Activated CD8-positive, alpha-beta memory T cell treated with anti-CD3 and anti-CD28 coated beads, Interleukin-2, amount 10 ng/mL, durations not matched to agents 7 days and 5 days (primary cell): ENCODE results near the gene EBF3. TPM values are rescaled to one million over a fixed set of nuclear protein-coding genes. Genes with fewer than 3 reads are reported as not detected.

Source experiments
- ATAC-seq: fragments of 150-1000 bp; cut with Tn5 transposase; one replicate; pipeline ENCODE4 v1.10.0; 2021; ENCODE audit warnings: moderate library complexity
- CTCF ChIA-PET: fragments of 350-600 bp; sonication (Branson Sonifier 250); formaldehyde crosslinking; loops from one replicate; lab custom pipeline; 2021; ENCODE audit warnings: antibody characterized with exemption; lab: Charles Lee
- DNase-seq: peaks from one replicate; pipeline ENCODE4 v3.0.0-alpha.2; 2020
- H3K27ac Mint-ChIP-seq: one replicate; pipeline ENCODE4 v1.8.0; 2021; ENCODE audit warnings: mild to moderate bottlenecking, mixed read lengths
- H3K27me3 Mint-ChIP-seq: one replicate; pipeline ENCODE4 v1.8.0; 2021; ENCODE audit warnings: mixed read lengths
- H3K36me3 Mint-ChIP-seq: one replicate; pipeline ENCODE4 v1.8.0; 2021; ENCODE audit warnings: mild to moderate bottlenecking, mixed read lengths
- H3K4me1 Mint-ChIP-seq: one replicate; pipeline ENCODE4 v1.8.0; 2021; ENCODE audit warnings: mixed read lengths
- H3K4me3 Mint-ChIP-seq: one replicate; pipeline ENCODE4 v1.8.0; 2021; ENCODE audit warnings: mild to moderate bottlenecking, moderate library complexity, mixed read lengths
- H3K9me3 Mint-ChIP-seq: one replicate; pipeline ENCODE4 v1.8.0; 2022; ENCODE audit warnings: low read depth, mixed read lengths
- total RNA-seq, 2 experiments: library from RNA; stranded (reverse); gene quantifications; one replicate each; pipeline ENCODE4 v1.2.3, GENCODE V29; 2021

Gene EBF3
- total RNA-seq, 2 experiments from 2014 or later: not detected

DNA sequence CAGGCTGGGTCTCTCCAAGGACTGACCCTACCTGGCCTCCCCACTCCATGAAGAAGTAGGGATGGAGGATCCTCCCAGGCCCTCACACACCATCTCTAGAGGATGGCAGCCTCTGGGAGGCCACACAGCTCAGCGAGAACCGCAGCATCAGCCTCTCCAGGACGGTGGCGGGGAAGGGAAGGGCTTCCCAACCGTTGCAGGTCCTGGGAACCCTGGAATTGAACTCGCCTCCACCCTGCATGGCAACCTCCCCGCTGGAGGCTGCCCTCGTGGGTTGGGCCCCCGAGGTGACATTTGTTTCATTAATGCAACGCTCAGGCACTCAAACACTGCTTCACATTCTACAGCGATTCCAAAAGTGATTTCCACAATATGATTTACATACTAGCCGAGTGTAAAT lies 58.5 kb downstream of the EBF3 start:
- Mint-ChIP-seq H3K27ac (no peak overlapping the region), H3K36me3 (no peaks in the 10 kb centered on the region), H3K9me3 (no peaks in the 10 kb centered on the region), H3K27me3 (peaks cover 4% of the 10 kb centered on the region), H3K4me3 (no peak overlapping the region), H3K4me1 (no peaks in the 10 kb centered on the region)
- CTCF ChIA-PET: no interaction called here
- DNase-seq (no peak), ATAC-seq (no peak)

DNA sequence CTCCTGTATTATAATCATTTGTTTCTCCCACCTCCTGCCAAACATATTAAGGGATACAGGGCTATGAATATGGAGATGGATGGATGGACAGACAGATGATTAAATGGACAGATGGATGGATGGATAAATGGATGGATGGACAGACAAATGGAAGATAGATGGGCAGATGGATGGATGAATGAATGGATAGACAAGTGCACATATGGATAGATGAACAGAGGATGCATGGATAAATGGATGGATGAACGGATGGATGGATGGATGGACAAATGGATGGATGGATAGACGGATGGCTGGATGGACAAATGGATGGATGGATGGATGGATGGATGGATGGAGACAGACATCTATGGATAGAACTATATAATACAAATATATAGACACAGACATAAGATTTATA lies 59.8 kb downstream of the EBF3 start:
- Mint-ChIP-seq H3K36me3 (no peaks in the 10 kb centered on the region), H3K9me3 (no peaks in the 10 kb centered on the region), H3K27ac (no peak overlapping the region), H3K4me3 (no peak overlapping the region), H3K4me1 (no peaks in the 10 kb centered on the region), H3K27me3 (peaks cover 11% of the 10 kb centered on the region)
- no peak for ATAC-seq
- DNase-seq: no peak
- CTCF ChIA-PET: no interaction called here

DNA sequence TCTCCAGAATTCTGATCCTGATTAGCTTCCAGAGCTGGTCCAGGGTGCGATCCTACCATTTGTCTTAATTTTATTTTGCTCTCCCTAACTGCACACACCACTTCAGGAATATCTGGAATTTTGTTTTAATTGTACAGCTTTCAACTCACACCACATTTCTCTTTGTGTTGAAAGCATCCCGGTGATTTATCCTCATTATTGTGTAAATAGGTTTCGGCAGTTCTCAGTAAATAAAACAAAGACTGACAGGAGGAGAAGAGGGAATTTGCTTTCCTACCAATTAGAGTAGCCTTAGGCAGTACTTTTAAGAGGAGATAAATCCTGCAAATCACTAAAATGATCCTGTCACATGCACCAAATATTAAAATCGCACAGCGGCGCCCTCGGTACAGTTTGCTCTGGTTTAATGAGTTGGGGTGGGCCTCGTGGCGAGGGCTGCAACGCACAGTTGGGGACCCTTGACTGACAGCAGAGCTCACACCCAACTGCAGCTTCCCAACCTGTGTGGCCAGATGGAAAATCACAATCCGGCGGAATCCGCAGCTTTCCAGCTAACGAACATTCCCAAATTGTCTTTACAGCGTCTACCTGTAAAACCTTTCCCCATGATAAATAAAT lies 62.6 kb downstream of the EBF3 start:
- H3K9me3 Mint-ChIP-seq: no peaks in the 10 kb centered on the region
- no peaks in the 10 kb centered on the region for H3K36me3 Mint-ChIP-seq
- DNase-seq (no peak), ATAC-seq (no peak)
- no peaks in the 10 kb centered on the region for H3K4me1 Mint-ChIP-seq
- H3K27me3 Mint-ChIP-seq: peaks cover 28% of the 10 kb centered on the region
- H3K4me3 Mint-ChIP-seq: no peak overlapping the region
- no peak overlapping the region for H3K27ac Mint-ChIP-seq
- CTCF ChIA-PET: no interaction called here

DNA sequence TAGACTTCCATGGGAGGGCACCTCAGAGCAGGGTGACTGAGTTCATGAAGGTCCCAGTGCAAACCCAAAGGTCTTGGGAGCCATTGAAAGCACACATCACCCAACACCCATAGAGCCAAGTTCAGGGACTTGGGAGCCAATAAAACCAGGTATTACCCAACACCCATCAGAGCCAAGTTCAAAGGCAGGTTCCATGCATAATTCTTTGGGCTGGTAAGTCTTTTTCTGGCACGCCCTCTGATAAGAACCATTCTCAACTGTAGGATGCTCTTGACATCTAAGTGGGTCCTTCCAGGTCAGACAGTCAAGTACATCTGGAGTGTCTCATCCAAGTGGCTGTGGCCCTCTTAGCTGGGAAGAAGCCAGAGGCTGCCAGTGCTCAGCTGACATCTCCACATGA lies 63.2 kb downstream of the EBF3 start:
- Mint-ChIP-seq H3K4me3 (no peak overlapping the region), H3K27ac (no peak overlapping the region), H3K27me3 (peaks cover 26% of the 10 kb centered on the region), H3K36me3 (no peaks in the 10 kb centered on the region), H3K4me1 (no peaks in the 10 kb centered on the region), H3K9me3 (no peaks in the 10 kb centered on the region)
- CTCF ChIA-PET: no interaction called here
- no peak for DNase-seq
- no peak for ATAC-seq

DNA sequence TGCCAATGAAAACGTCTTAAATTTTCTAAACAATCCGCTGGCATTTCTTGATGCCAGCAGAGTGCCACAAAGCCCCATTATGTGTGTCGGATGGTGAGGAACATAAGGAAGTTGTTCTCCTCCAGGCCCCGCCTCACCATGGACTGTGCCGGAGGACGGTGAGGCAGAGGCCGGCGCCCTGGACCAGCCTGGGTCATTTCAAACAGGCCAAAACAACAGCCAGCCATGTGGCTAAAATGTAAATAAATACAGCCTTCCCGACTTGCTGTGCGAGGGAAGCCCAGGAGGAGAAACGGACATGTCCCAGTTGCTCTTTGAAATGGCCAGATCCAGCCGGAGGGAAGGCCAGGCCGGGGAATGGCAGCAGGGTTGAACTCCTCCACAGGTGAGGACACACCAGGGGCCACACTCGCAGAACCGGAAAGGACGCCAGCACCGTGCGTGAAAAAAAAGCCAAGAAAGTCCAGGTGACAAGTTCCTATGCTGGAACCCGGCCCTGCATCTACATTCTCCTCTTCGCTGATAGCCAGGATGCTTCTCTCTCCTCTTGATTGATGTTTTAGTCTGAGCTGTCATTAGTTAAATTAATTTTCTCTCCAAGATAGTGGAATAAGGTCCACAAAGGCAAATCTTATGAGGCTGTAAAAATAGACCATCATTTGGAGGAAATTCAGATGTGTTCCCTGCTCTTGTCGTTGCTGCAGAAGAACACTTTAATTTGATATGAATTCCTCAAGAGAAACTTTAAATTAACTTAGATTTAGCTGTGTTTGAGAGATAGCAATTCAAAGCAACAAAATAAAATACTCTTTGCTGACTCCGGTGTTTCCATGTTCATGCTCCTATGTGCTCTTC lies 64.6 kb downstream of the EBF3 start:
- Mint-ChIP-seq H3K27me3 (peaks cover 26% of the 10 kb centered on the region), H3K36me3 (no peaks in the 10 kb centered on the region), H3K4me3 (no peak overlapping the region), H3K4me1 (no peaks in the 10 kb centered on the region), H3K27ac (no peak overlapping the region), H3K9me3 (no peaks in the 10 kb centered on the region)
- DNase-seq (no peak), ATAC-seq (no peak)
- CTCF ChIA-PET: no interaction called here

DNA sequence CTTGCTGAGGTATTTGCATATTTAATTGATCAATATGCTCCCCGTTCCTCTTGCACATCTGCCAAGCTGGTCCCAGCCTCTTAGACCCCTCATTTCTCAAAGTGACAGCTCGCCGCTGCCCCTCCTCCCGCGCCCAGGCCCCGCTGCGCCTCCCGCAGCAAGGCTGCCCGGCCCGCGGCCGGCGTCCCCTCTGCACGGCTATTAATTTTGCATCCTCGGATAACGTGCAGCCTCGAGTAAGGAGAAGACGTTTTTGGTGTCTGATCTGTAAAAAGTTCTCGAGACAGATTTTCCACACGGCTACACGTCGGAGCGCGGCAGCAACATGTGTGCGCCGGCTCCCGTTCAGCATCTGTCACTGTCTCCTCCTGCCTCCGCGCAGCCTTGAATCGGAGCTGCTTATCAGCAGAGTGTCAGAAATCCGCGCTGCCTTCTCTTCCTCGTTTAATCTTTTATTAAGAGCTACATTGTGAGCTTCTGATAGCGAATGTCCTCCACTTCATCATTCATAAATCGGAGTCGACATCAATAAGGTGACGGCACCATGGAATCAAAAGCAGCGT lies 65.3 kb downstream of the EBF3 start:
- Mint-ChIP-seq H3K36me3 (no peaks in the 10 kb centered on the region), H3K4me3 (no peak overlapping the region), H3K9me3 (no peaks in the 10 kb centered on the region), H3K27me3 (peaks cover 26% of the 10 kb centered on the region), H3K27ac (no peak overlapping the region), H3K4me1 (no peaks in the 10 kb centered on the region)
- CTCF ChIA-PET: no interaction called here
- no peak for DNase-seq
- no peak for ATAC-seq

DNA sequence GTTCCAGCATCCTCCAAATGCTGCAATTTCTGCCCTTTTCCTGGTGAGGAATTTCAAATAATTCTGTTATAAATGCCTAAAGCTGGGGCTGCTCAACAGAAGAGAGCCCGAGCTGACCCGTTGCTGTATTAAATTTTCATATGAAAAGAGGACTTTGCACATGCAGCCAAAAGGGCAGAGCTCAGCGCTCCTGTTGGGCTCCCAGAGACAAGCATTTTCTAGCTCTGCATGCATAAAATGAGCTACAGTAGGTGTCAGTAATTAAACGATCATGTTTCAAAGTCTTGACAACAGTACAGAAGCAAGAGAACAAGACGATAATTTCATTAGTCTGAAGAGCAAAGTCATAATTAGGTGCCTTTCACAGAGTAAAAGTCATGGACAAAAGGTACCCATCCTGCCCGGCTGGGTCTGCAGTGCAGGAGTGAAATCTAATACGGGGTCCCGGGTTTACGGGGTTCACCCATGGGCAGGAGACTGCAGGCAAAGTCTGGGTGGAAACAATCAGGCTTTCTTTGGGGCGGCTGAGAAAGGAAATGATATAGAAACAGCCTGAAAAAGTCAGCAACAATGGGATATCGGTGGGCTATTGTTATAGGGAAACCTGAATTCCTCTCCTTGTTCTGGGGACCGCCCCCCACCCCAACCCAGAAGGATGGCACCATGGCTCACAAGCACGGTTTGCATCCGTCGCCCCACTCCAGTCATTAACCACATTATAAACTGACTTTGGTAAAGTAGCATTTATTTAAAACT lies 66.0 kb downstream of the EBF3 start:
- DNase-seq (no peak), ATAC-seq (no peak)
- CTCF ChIA-PET: no interaction called here

DNA sequence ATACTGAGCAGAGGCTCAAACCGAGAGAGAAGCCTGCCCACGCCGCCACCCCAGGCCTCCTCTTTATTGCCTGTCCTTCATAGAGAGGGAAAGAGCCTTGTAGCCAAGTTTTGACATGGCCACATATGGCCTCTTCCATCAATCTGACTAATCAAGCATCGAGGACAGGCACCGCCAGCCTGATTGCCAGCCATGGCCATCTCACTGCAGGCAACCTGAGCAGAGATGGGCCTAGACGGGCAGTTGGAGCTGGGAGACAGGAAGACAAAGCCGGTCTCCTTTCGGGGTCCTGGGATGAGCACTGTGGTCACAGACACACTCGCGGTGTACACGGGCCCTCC lies 67.2 kb downstream of the EBF3 start:
- CTCF ChIA-PET: no interaction called here
- Mint-ChIP-seq H3K9me3 (no peaks in the 10 kb centered on the region), H3K27ac (no peak overlapping the region), H3K4me1 (no peaks in the 10 kb centered on the region), H3K4me3 (no peak overlapping the region), H3K36me3 (no peaks in the 10 kb centered on the region), H3K27me3 (peaks cover 26% of the 10 kb centered on the region)
- ATAC-seq: no peak
- no peak for DNase-seq

More for the DNA sequence above, 66.0 kb downstream of the EBF3 start:
- no peaks in the 10 kb centered on the region for H3K4me1 Mint-ChIP-seq
- no peak overlapping the region for H3K4me3 Mint-ChIP-seq
- H3K27ac Mint-ChIP-seq: no peak overlapping the region
- H3K9me3 Mint-ChIP-seq: no peaks in the 10 kb centered on the region
- peaks cover 26% of the 10 kb centered on the region for H3K27me3 Mint-ChIP-seq
- no peaks in the 10 kb centered on the region for H3K36me3 Mint-ChIP-seq

DNA sequence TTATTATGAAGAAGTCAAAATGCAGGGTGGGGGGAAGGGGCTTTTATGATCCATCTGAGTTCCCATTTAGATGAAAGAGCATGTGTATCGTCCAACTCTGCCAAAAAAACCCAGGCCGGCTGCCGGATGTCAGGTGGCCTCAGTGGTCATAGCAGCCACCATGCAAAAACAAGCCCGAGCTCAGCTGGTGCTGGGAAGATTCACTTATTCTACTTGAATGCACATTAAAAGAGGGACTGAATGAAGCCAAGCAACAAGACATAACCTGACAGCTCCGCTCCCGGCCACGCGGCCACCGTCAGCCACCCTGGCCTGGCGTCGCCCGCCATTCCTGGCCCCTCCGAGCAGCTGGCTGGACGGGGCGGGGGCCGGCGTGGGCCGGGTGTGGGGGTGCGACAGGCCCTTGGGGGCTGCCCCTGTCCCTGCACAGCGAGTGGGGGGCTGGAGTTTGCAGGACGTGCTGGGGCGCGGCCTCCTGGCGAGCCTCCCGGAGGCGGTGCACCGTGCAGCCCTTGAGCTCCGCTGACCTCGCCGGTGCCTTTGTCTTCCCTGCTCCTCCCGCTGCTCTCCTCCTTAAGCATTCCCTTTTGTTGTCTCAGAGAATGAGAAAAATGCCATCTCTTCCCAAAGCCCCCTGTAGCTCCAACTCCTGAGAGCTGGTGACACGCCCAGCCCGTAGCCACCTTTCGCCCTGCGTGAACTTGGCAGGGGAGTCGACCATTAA lies 67.8 kb downstream of the EBF3 start:
- peaks cover 26% of the 10 kb centered on the region for H3K27me3 Mint-ChIP-seq
- no peak overlapping the region for H3K4me3 Mint-ChIP-seq
- no peak overlapping the region for H3K27ac Mint-ChIP-seq
- no peaks in the 10 kb centered on the region for H3K36me3 Mint-ChIP-seq
- CTCF ChIA-PET: interaction anchor here (1.0 kb wide), 1 partner anchor 44 kb away, joined by 3 read pairs; no protein-coding TSS in a partner anchor
- no peaks in the 10 kb centered on the region for H3K4me1 Mint-ChIP-seq
- DNase-seq (no peak), ATAC-seq (no peak)
- H3K9me3 Mint-ChIP-seq: no peaks in the 10 kb centered on the region

DNA sequence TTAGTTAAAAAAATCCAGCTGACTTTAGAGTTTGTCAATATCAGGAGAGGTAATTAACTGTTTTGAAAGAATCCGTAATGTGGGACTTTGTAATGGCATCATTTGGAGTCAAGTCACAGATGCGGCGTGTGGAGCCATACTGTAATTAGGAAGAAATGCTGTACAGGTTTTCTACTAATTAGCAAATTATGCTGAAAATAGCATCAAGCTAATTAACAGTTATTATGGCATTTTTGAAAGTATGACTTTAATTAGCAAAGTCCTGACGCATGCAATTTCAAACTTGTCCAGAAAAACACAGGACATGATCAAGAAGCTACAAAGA lies 68.3 kb downstream of the EBF3 start:
- H3K27ac Mint-ChIP-seq: no peak overlapping the region
- no peaks in the 10 kb centered on the region for H3K4me1 Mint-ChIP-seq
- CTCF ChIA-PET: interaction anchor here (1.0 kb wide), 1 partner anchor 44 kb away, joined by 3 read pairs; no protein-coding TSS in a partner anchor
- H3K36me3 Mint-ChIP-seq: no peaks in the 10 kb centered on the region
- H3K27me3 Mint-ChIP-seq: peaks cover 26% of the 10 kb centered on the region
- DNase-seq (no peak), ATAC-seq (no peak)
- no peak overlapping the region for H3K4me3 Mint-ChIP-seq
- no peaks in the 10 kb centered on the region for H3K9me3 Mint-ChIP-seq

DNA sequence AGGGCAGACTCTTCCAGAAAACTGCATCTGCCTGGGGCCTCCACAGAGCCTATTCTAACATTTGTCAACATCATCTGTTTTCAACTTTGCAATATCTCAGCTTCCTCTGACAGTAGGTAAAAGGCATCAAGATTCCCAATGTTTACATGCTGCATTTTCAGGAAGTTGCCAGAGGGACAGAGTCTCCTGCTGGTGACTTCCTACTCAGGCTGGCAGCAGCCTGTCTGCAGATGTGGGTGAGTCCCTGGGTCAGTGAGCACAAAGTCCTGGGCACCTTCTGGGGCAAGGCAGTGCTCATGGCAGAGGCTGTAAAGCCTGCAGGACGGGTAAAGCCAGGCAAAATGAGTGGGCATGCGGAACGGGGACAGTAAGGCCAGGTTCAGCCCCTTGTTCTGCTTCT lies 69.4 kb downstream of the EBF3 start:
- CTCF ChIA-PET: no interaction called here
- Mint-ChIP-seq H3K4me1 (no peaks in the 10 kb centered on the region), H3K9me3 (no peaks in the 10 kb centered on the region), H3K27ac (no peak overlapping the region), H3K36me3 (no peaks in the 10 kb centered on the region), H3K27me3 (peaks cover 20% of the 10 kb centered on the region), H3K4me3 (no peak overlapping the region)
- no peak for DNase-seq
- ATAC-seq: no peak

DNA sequence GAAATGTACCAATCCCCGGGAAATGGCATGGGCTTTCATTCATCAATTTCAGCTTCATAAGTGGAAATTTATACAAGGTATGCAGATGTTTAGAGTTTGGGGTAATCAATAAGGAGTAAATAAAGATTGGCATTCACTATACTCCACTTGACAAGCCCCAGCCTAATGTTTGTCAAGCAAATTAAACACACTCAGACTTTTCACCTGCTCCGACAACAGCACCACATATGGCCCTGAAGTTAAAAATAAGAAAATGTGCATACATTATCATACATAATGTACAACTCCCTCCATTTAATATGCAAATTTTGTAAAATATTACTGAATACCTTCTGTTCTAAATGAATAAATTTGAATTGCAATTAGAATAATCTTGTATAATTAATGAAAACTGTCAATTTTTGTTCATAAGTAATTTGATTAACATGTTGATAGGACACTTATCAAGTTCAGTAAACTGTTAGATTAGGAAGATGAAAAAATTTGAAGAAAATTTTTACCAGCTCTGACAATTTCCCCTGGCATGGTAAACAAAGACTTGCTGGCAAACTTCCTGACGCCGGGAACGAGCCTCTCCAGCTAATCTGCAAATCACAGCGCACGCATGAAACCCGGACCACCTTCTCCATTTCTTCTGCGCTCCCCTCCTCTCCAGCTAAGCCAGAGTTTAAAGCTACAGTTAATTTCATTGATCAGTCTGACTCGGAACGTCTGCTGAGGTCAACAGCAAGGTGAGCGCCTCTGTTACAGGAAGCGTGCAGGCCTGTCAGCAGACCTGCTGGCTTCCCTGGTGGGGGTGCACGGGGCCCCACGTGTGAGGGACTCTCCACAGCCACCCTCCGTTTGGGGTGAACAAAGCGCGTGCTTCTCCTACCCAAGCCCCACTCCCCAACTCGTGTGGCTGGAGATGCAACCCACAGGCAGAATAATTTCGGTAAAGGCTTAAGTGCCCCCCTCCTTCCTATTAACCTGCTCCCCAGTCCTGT lies 70.7 kb downstream of the EBF3 start:
- no peaks in the 10 kb centered on the region for H3K36me3 Mint-ChIP-seq
- no peak overlapping the region for H3K4me3 Mint-ChIP-seq
- DNase-seq (no peak), ATAC-seq (no peak)
- H3K9me3 Mint-ChIP-seq: no peaks in the 10 kb centered on the region
- peaks cover 10% of the 10 kb centered on the region for H3K27me3 Mint-ChIP-seq
- no peaks in the 10 kb centered on the region for H3K4me1 Mint-ChIP-seq
- H3K27ac Mint-ChIP-seq: no peak overlapping the region
- CTCF ChIA-PET: no interaction called here
